ENCODE data around the gene LTBP1.

DNA sequence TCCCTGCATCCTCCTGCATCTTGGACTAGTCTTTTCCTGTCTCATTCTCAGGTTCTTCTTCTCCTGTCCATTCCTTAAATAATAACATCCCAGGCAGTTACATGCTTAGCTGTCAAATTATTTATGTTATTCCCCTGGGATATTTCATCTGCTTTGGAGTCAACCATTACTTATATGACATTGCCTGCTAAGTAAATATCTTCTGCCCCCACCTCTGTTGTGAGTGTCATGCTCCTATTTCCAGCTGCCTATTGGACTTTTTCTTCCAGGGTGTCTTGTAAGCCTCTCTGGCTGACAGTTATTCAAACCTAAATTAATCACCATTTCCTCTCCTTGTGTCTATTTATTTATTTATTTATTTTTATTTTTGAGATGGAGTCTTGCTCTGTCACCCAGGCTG, 405.0 kb downstream of the LTBP1 start:
- TF ChIP-seq, protein P1, sequence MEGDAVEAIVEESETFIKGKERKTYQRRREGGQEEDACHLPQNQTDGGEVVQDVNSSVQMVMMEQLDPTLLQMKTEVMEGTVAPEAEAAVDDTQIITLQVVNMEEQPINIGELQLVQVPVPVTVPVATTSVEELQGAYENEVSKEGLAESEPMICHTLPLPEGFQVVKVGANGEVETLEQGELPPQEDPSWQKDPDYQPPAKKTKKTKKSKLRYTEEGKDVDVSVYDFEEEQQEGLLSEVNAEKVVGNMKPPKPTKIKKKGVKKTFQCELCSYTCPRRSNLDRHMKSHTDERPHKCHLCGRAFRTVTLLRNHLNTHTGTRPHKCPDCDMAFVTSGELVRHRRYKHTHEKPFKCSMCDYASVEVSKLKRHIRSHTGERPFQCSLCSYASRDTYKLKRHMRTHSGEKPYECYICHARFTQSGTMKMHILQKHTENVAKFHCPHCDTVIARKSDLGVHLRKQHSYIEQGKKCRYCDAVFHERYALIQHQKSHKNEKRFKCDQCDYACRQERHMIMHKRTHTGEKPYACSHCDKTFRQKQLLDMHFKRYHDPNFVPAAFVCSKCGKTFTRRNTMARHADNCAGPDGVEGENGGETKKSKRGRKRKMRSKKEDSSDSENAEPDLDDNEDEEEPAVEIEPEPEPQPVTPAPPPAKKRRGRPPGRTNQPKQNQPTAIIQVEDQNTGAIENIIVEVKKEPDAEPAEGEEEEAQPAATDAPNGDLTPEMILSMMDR (optimal IDR thresholded peaks at IDR 0.05 in 1 of 3, IDR thresholded peaks at IDR 0.05 in 1 of 3, conservative IDR thresholded peaks at IDR 0.05 in 1 of 3; ENCODE audit: extremely low read depth in 1 of 3, insufficient read depth in 2 of 3, low read length in 3 of 3), result no peak
- TF ChIP-seq EZH2 (IDR thresholded peaks at IDR 0.05; ENCODE audit: low read length), result no peak

Data from keratinocyte (primary cell).